Measurements from ENCODE around the gene MOB3B.

MOB3B gene

GRCh38 chr9:27473111-27473529 is 56.5 kb downstream of the MOB3B start:
- H3K27ac ChIP-seq (ENCODE audit: low read depth, low read length) = no peak overlapping the region
- TF ChIP-seq, protein P1, sequence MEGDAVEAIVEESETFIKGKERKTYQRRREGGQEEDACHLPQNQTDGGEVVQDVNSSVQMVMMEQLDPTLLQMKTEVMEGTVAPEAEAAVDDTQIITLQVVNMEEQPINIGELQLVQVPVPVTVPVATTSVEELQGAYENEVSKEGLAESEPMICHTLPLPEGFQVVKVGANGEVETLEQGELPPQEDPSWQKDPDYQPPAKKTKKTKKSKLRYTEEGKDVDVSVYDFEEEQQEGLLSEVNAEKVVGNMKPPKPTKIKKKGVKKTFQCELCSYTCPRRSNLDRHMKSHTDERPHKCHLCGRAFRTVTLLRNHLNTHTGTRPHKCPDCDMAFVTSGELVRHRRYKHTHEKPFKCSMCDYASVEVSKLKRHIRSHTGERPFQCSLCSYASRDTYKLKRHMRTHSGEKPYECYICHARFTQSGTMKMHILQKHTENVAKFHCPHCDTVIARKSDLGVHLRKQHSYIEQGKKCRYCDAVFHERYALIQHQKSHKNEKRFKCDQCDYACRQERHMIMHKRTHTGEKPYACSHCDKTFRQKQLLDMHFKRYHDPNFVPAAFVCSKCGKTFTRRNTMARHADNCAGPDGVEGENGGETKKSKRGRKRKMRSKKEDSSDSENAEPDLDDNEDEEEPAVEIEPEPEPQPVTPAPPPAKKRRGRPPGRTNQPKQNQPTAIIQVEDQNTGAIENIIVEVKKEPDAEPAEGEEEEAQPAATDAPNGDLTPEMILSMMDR (IDR thresholded peaks at IDR 0.05; ENCODE audit: low read depth, low read length, poor library complexity, severe bottlenecking) = no peak
- no peak for TF ChIP-seq EZH2phosphoT487 (IDR thresholded peaks at IDR 0.05; ENCODE audit: borderline replicate concordance, low read length)
- H3K79me2 ChIP-seq (ENCODE audit: control insufficient read depth, low read length) = no peaks in the 10 kb centered on the region
- H3K4me1 ChIP-seq (ENCODE audit: control insufficient read depth, low read length) = no peaks in the 10 kb centered on the region
- no peaks in the 10 kb centered on the region for H4K20me1 ChIP-seq (ENCODE audit: control insufficient read depth, insufficient read depth, low read depth, low read length)
- H3K27me3 ChIP-seq (ENCODE audit: control insufficient read depth, low read length) = peaks cover 9% of the 10 kb centered on the region
- no peaks in the 10 kb centered on the region for H3K36me3 ChIP-seq (ENCODE audit: control insufficient read depth, low read length)
- H3K4me3 ChIP-seq (ENCODE audit: low read length) = no peak overlapping the region
- no peaks in the 10 kb centered on the region for H3F3A ChIP-seq (ENCODE audit: control insufficient read depth, insufficient read depth)
- no peaks in the 10 kb centered on the region for H3K9me3 ChIP-seq (ENCODE audit: control insufficient read depth, insufficient read depth, low read length)
- H3K9me2 ChIP-seq (replicated peaks; ENCODE audit: control insufficient read depth, low read length) = no peaks in the 10 kb centered on the region
- H3K4me2 ChIP-seq (ENCODE audit: low read length) = no peak overlapping the region

DNA sequence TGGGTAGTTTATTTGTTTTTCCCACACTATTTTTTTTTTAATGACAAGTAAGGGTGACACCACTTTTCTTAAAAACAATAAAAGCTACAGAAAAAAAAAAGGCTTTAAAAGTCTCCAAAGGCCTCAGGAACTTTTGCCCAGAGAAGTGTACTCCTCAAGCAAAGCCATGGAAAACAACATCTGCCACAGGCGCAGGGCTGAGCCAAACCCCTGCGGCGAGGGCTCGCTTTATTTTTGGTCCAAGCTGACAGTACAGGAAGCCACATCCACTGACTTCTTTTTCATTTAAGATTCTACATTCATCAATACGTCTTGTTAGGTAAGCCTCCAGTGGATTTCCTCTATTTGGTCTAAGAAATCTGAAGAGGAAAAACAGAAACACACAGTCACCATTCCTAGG is 57.4 kb downstream of the MOB3B start:
- TF ChIP-seq EZH2phosphoT487 (IDR thresholded peaks at IDR 0.05; ENCODE audit: borderline replicate concordance, low read length) = no peak
- TF ChIP-seq, protein P1 (IDR thresholded peaks at IDR 0.05; ENCODE audit: low read depth, low read length, poor library complexity, severe bottlenecking) = no peak
- no peak overlapping the region for H3K4me2 ChIP-seq (ENCODE audit: low read length)

DNA sequence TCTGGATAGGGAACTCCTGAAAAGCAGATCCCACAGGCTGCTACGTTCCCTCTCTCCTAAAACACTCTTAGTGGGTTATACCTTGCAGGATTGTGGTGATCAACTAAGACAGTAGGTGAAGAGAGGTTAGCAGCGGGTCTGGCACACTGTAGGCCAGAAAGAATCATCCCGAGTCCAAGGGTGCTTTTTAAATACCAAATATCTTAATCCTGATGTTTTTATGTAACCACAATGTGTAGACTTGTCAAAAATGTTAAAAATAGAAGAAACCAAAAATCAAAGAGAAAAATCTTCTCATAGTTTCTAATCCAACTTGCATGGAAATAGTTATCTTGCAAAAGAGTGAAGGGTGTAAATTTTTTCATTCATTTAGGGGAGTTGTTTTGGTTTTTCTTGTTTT is 57.8 kb downstream of the MOB3B start:
- no peak overlapping the region for H3K4me2 ChIP-seq (ENCODE audit: low read length)
- no peaks in the 10 kb centered on the region for H3F3A ChIP-seq (ENCODE audit: control insufficient read depth, insufficient read depth)
- no peaks in the 10 kb centered on the region for H3K4me1 ChIP-seq (ENCODE audit: control insufficient read depth, low read length)

More for the DNA sequence above, 57.4 kb downstream of the MOB3B start:
- H3K79me2 ChIP-seq (ENCODE audit: control insufficient read depth, low read length) = no peaks in the 10 kb centered on the region
- peaks cover 12% of the 10 kb centered on the region for H3K27me3 ChIP-seq (ENCODE audit: control insufficient read depth, low read length)
- H3K9me2 ChIP-seq (replicated peaks; ENCODE audit: control insufficient read depth, low read length) = no peaks in the 10 kb centered on the region
- no peak overlapping the region for H3K4me3 ChIP-seq (ENCODE audit: low read length)
- no peak overlapping the region for H3K27ac ChIP-seq (ENCODE audit: low read depth, low read length)
- H3K4me1 ChIP-seq (ENCODE audit: control insufficient read depth, low read length) = no peaks in the 10 kb centered on the region
- H3K9me3 ChIP-seq (ENCODE audit: control insufficient read depth, insufficient read depth, low read length) = no peaks in the 10 kb centered on the region
- H4K20me1 ChIP-seq (ENCODE audit: control insufficient read depth, insufficient read depth, low read depth, low read length) = no peaks in the 10 kb centered on the region
- no peaks in the 10 kb centered on the region for H3F3A ChIP-seq (ENCODE audit: control insufficient read depth, insufficient read depth)
- no peaks in the 10 kb centered on the region for H3K36me3 ChIP-seq (ENCODE audit: control insufficient read depth, low read length)

More for the DNA sequence above, 57.8 kb downstream of the MOB3B start:
- H3K79me2 ChIP-seq (ENCODE audit: control insufficient read depth, low read length) = no peaks in the 10 kb centered on the region
- H3K27me3 ChIP-seq (ENCODE audit: control insufficient read depth, low read length) = peaks cover 12% of the 10 kb centered on the region
- no peaks in the 10 kb centered on the region for H3K9me3 ChIP-seq (ENCODE audit: control insufficient read depth, insufficient read depth, low read length)
- H3K4me3 ChIP-seq (ENCODE audit: low read length) = no peak overlapping the region
- no peaks in the 10 kb centered on the region for H3K9me2 ChIP-seq (replicated peaks; ENCODE audit: control insufficient read depth, low read length)
- H3K27ac ChIP-seq (ENCODE audit: low read depth, low read length) = no peak overlapping the region
- TF ChIP-seq EZH2phosphoT487 (IDR thresholded peaks at IDR 0.05; ENCODE audit: borderline replicate concordance, low read length) = no peak
- TF ChIP-seq, protein P1 (IDR thresholded peaks at IDR 0.05; ENCODE audit: low read depth, low read length, poor library complexity, severe bottlenecking) = no peak
- no peaks in the 10 kb centered on the region for H4K20me1 ChIP-seq (ENCODE audit: control insufficient read depth, insufficient read depth, low read depth, low read length)
- H3K36me3 ChIP-seq (ENCODE audit: control insufficient read depth, low read length) = no peaks in the 10 kb centered on the region
